ENCODE measurements around the gene VGLL4. TPM values are rescaled to one million over a fixed set of nuclear protein-coding genes. Genes with fewer than 3 reads are reported as not detected.
"Not testable (repeated sequence)": the region's sequence is repeated elsewhere in the genome, so short reads cannot be mapped to it uniquely, and the experiment has no call there.

VGLL4 gene
- total RNA-seq, 1 donor from 2014 or later = 82.6 TPM

DNA sequence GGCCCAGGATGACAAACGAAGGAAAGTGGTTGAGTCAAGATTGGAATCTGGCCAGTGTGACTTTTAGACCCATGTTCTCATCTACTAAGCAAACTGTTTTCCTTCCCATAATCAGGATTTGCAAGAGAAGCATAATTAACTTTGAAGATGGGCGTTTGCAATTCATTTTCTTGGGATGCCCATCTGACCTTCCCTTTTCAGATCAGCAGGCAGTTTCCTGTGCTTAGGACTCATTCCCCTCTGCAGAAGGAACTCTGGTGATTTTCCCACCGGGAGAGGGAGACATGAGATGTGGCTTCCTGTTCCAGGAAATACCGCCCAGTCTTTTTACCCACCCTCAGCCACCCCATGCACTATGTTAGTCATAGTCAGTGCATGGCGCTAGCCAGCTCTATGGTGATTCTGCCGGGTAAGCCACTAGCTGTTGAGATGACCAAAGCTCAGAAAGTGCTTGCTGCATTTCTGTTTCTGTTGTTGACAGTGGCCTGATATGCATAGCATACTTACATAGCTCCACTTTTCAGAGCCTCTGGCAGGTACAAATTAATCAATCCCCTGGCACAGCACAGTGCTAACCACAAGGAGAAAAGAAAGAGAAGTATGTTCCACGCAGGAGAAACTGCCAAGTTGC lies 129.4 kb downstream of the VGLL4 start:
- TF ChIP-seq EZH2 (IDR thresholded peaks at IDR 0.05) (no peak), EZH2phosphoT487 (IDR thresholded peaks at IDR 0.05) (no peak)
- TF ChIP-seq, protein P1, sequence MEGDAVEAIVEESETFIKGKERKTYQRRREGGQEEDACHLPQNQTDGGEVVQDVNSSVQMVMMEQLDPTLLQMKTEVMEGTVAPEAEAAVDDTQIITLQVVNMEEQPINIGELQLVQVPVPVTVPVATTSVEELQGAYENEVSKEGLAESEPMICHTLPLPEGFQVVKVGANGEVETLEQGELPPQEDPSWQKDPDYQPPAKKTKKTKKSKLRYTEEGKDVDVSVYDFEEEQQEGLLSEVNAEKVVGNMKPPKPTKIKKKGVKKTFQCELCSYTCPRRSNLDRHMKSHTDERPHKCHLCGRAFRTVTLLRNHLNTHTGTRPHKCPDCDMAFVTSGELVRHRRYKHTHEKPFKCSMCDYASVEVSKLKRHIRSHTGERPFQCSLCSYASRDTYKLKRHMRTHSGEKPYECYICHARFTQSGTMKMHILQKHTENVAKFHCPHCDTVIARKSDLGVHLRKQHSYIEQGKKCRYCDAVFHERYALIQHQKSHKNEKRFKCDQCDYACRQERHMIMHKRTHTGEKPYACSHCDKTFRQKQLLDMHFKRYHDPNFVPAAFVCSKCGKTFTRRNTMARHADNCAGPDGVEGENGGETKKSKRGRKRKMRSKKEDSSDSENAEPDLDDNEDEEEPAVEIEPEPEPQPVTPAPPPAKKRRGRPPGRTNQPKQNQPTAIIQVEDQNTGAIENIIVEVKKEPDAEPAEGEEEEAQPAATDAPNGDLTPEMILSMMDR (IDR thresholded peaks at IDR 0.05) = no peak
- peaks cover 5% of the 10 kb centered on the region for H3K36me3 Mint-ChIP-seq

DNA sequence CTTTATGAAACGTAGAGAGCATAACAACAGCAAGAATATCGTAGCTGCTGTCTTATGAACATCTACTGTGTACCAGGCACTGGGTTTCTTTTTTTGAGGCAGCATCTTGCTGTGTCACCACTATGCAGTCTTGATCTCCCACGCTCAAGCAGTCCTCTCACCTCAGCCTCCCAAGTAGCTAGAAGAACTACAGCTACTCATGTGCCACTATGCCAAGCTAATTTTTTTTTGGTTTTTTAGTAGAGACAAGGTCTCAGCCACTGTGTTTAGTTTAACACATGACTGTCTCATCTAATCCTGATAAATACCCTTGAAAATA lies 129.9 kb downstream of the VGLL4 start:
- H3K36me3 Mint-ChIP-seq = peaks cover 3% of the 10 kb centered on the region
- Histone ChIP-seq H3K4me1 (peaks cover 19% of the 10 kb centered on the region), H3K27ac (no peak overlapping the region), H3K27me3 (no peaks in the 10 kb centered on the region), H3K79me2 (ENCODE audit: low read depth) (no peaks in the 10 kb centered on the region), H3K9me3 (ENCODE audit: low read depth) (no peaks in the 10 kb centered on the region), H3K36me3 (no peaks in the 10 kb centered on the region), H2AFZ (replicated peaks) (no peak overlapping the region), H3F3A (ENCODE audit: low read depth) (peaks cover 6% of the 10 kb centered on the region), H3K9ac (no peak overlapping the region), H3K4me3 (no peak overlapping the region), H4K20me1 (ENCODE audit: low read depth) (no peaks in the 10 kb centered on the region), H3K4me2 (no peak overlapping the region)
- TF ChIP-seq EZH2phosphoT487 (IDR thresholded peaks at IDR 0.05) (no peak), EZH2 (IDR thresholded peaks at IDR 0.05) (no peak)
- TF ChIP-seq, protein P1 (IDR thresholded peaks at IDR 0.05) = no peak
- DNase-seq (ENCODE audit: low spot score) = no peak
- no peak overlapping the region for H3K4me3 Mint-ChIP-seq
- peak overlapping the region; percentile 80 for H3K27ac Mint-ChIP-seq
- peaks cover 6% of the 10 kb centered on the region for H3K27me3 Mint-ChIP-seq (ENCODE audit: insufficient read depth, low read depth)
- H3K4me1 Mint-ChIP-seq = peaks cover 46% of the 10 kb centered on the region
- H3K9me3 Mint-ChIP-seq = peaks cover 5% of the 10 kb centered on the region

More for the DNA sequence above, 129.4 kb downstream of the VGLL4 start:
- no peak overlapping the region for H3K4me2 ChIP-seq
- Mint-ChIP-seq H3K27ac (peak overlapping the region; percentile 80), H3K4me1 (peaks cover 46% of the 10 kb centered on the region), H3K4me3 (no peak overlapping the region), H3K27me3 (ENCODE audit: insufficient read depth, low read depth) (peaks cover 6% of the 10 kb centered on the region), H3K9me3 (peaks cover 6% of the 10 kb centered on the region)
- no peak overlapping the region for H3K27ac ChIP-seq
- H3F3A ChIP-seq (ENCODE audit: low read depth) = peaks cover 6% of the 10 kb centered on the region
- peaks cover 14% of the 10 kb centered on the region for H3K4me1 ChIP-seq
- H2AFZ ChIP-seq (replicated peaks) = no peak overlapping the region
- no peaks in the 10 kb centered on the region for H3K9me3 ChIP-seq (ENCODE audit: low read depth)
- no peaks in the 10 kb centered on the region for H3K79me2 ChIP-seq (ENCODE audit: low read depth)
- H4K20me1 ChIP-seq (ENCODE audit: low read depth) = no peaks in the 10 kb centered on the region
- DNase-seq (ENCODE audit: low spot score) = no peak
- no peak overlapping the region for H3K4me3 ChIP-seq
- H3K9ac ChIP-seq = no peak overlapping the region
- no peaks in the 10 kb centered on the region for H3K27me3 ChIP-seq
- H3K36me3 ChIP-seq = no peaks in the 10 kb centered on the region

DNA sequence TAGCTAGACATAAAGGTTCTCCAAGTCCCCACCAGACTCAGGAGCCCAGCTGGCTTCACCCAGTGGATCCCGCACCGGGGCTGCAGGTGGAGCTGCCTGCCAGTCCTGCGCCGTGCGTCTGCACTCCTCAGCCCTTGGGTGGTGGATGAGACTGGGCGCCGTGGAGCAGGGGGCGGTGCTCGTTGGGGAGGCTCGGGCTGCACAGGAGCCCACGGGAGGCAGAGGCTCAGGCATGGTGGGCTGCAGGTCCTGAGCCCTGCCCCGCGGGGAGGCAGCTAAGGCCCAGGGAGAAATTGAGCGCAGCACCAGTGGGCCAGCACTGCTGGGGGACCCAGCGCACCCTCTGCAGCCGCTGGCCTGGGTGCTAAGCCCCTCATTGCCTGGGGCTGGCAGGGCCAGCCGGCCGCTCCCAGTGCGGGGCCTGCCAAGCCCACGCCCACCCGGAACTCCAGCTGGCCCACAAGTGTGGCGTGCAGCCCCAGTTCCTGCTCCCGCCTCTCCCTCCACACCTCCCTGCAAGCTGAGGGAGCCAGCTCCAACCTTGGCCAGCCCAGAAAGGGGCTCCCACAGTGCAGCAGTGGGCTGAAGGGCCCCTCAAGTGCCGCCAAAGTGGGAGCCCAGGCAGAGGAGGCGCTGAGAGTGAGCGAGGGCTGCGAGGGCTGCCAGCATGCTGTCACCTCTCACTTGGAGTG lies 130.4 kb downstream of the VGLL4 start:
- H3F3A ChIP-seq (ENCODE audit: low read depth); H3K4me3 ChIP-seq; H3K27me3 ChIP-seq; H4K20me1 ChIP-seq (ENCODE audit: low read depth); H3K27ac Mint-ChIP-seq; H3K9me3 Mint-ChIP-seq; DNase-seq (ENCODE audit: low spot score); H3K9ac ChIP-seq; H2AFZ ChIP-seq (replicated peaks); H3K27me3 Mint-ChIP-seq (ENCODE audit: insufficient read depth, low read depth); H3K4me2 ChIP-seq; H3K36me3 ChIP-seq; H3K27ac ChIP-seq; H3K9me3 ChIP-seq (ENCODE audit: low read depth); H3K36me3 Mint-ChIP-seq; H3K4me3 Mint-ChIP-seq; H3K79me2 ChIP-seq (ENCODE audit: low read depth): not testable (repeated sequence)
- peaks cover 51% of the 10 kb centered on the region for H3K4me1 Mint-ChIP-seq
- peaks cover 24% of the 10 kb centered on the region for H3K4me1 ChIP-seq

DNA sequence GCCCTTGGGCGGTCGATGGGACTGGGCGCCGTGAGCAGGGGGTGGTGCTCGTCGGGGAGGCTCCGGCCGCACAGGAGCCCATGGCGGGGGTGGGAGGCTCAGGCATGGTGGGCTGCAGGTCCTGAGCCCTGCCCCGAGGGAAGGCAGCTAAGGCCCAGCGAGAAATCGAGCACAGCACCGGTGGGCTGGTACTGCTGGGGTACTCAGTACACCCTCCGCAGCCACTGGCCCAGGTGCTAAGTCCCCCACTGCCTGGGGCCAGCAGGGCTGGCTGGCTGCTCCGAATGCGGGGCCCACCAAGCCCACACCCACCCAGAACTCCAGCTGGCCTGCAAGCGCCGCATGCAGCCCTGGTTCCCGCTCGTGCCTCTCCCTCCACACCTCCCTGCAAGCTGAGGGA lies 132.1 kb downstream of the VGLL4 start:
- not testable (repeated sequence) for H3K4me2 ChIP-seq; H3K36me3 ChIP-seq; H3K9me3 ChIP-seq (ENCODE audit: low read depth); H3K4me3 ChIP-seq; H4K20me1 ChIP-seq (ENCODE audit: low read depth); H3K27me3 Mint-ChIP-seq (ENCODE audit: insufficient read depth, low read depth); H3K27ac ChIP-seq; H3K9me3 Mint-ChIP-seq; H3K27me3 ChIP-seq; H3K4me3 Mint-ChIP-seq; H3K9ac ChIP-seq; H3F3A ChIP-seq (ENCODE audit: low read depth); DNase-seq (ENCODE audit: low spot score); H2AFZ ChIP-seq (replicated peaks); H3K36me3 Mint-ChIP-seq; H3K27ac Mint-ChIP-seq; H3K79me2 ChIP-seq (ENCODE audit: low read depth)
- H3K4me1 ChIP-seq = peaks cover 24% of the 10 kb centered on the region
- H3K4me1 Mint-ChIP-seq = peaks cover 50% of the 10 kb centered on the region

Data from neural progenitor cell (in vitro differentiated cells).